ENCODE results near the gene NRG3.

GRCh38 chr10:82910301-82910700 lies 1035.3 kb downstream of the NRG3 start:
- TF ChIP-seq CTCF (IDR thresholded peaks at IDR 0.05), result no peak
- TF ChIP-seq POLR2A (IDR thresholded peaks at IDR 0.05), result no peak

Measured in gastroesophageal sphincter (tissue), 3 donors.